SK-N-SH treated with all-trans-retinoic acid at 6 μM for 48 hours (cell line): ENCODE measurements around the gene HSCB.
"Not testable (repeated sequence)": the region's sequence is repeated elsewhere in the genome, so short reads cannot be mapped to it uniquely, and the experiment has no call there.

ENCODE experiments used
- ATAC-seq: fragments of 200-7000 bp; cut with Tn5 transposase; 3 replicates; pipeline ENCODE4 v1.9.1; 2020; ENCODE audit warnings: mild to moderate bottlenecking, moderate library complexity
- ARNTL ChIP-seq: fragments of 450-650 bp; formaldehyde crosslinking; IDR thresholded peaks from 2 replicates; pipeline ENCODE4 v1.5.0; 2020; ENCODE audit warnings: low read depth, mild to moderate bottlenecking, moderate library complexity, borderline replicate concordance
- BACH2 ChIP-seq: fragments of 250-450 bp; sonication (Bioruptor Pico); IDR thresholded peaks from 2 replicates; pipeline ENCODE4 v1.9.0; 2021; ENCODE audit warnings: mild to moderate bottlenecking, borderline replicate concordance
- CSRNP3 ChIP-seq: fragments of 250-450 bp; sonication (Bioruptor Pico); IDR thresholded peaks from 2 replicates; pipeline ENCODE4 v1.5.1; 2021; ENCODE audit warnings: mild to moderate bottlenecking, moderate library complexity
- ESRRG ChIP-seq: fragments of 250-450 bp; sonication (Bioruptor Pico); IDR thresholded peaks from 2 replicates; pipeline ENCODE4 v1.6.1; 2021; ENCODE audit warnings: mild to moderate bottlenecking
- GLIS3 ChIP-seq: fragments of 250-450 bp; sonication (Bioruptor Pico); IDR thresholded peaks from 2 replicates; pipeline ENCODE4 v1.5.0; 2020; ENCODE audit warnings: mild to moderate bottlenecking, moderate library complexity
- ISL1 ChIP-seq: fragments of 250-450 bp; sonication (Bioruptor Pico); IDR thresholded peaks from 2 replicates; pipeline ENCODE4 v2.1.2; 2022; ENCODE audit warnings: mild to moderate bottlenecking, moderate library complexity
- OSR1 ChIP-seq: fragments of 250-450 bp; sonication (Bioruptor Pico); IDR thresholded peaks from 2 replicates; pipeline ENCODE4 v1.8.0; 2022; ENCODE audit warnings: moderate library complexity, mild to moderate bottlenecking, inconsistent platforms
- PPARA ChIP-seq: fragments of 250-450 bp; sonication (Bioruptor Pico); IDR thresholded peaks from 2 replicates; pipeline ENCODE4 v1.5.0; 2020; ENCODE audit warnings: mild to moderate bottlenecking, borderline replicate concordance
- RARB ChIP-seq: fragments of 250-450 bp; sonication (Bioruptor Pico); IDR thresholded peaks from 2 replicates; pipeline ENCODE4 v1.8.0; 2021; ENCODE audit warnings: mild to moderate bottlenecking, moderate library complexity
- SNAI2 ChIP-seq: fragments of 250-450 bp; sonication (Bioruptor Pico); IDR thresholded peaks from 2 replicates; pipeline ENCODE4 v1.5.0; 2020; ENCODE audit warnings: mild to moderate bottlenecking, moderate library complexity
- TCF4 ChIP-seq: fragments of 250-450 bp; sonication (Bioruptor Pico); IDR thresholded peaks from 2 replicates; pipeline ENCODE4 v1.8.0; 2021; ENCODE audit warnings: mild to moderate bottlenecking, moderate library complexity, borderline replicate concordance
- TOX ChIP-seq: fragments of 250-450 bp; sonication (Bioruptor Pico); IDR thresholded peaks from 2 replicates; pipeline ENCODE4 v1.8.0; 2021; ENCODE audit warnings: mild to moderate bottlenecking, moderate library complexity, borderline replicate concordance
- ZC3H10 ChIP-seq: fragments of 250-450 bp; sonication (Bioruptor Pico); IDR thresholded peaks from 2 replicates; pipeline ENCODE4 v1.5.1; 2021; ENCODE audit warnings: mild to moderate bottlenecking, moderate library complexity
- ZFP3 ChIP-seq: fragments of 250-450 bp; sonication (Bioruptor Pico); IDR thresholded peaks from 2 replicates; pipeline ENCODE4 v1.5.0; 2020; ENCODE audit warnings: mild to moderate bottlenecking, moderate library complexity
- ZFP30 ChIP-seq: fragments of 450-650 bp; formaldehyde crosslinking; IDR thresholded peaks from 2 replicates; pipeline ENCODE4 v1.5.0; 2022; ENCODE audit warnings: mild to moderate bottlenecking, moderate library complexity
- ZNF565 ChIP-seq: fragments of 450-650 bp; formaldehyde crosslinking; conservative IDR thresholded peaks from 2 replicates; pipeline ENCODE4 v1.5.0; 2020; ENCODE audit warnings: low read depth, mild to moderate bottlenecking, moderate library complexity
- ZNF70 ChIP-seq: fragments of 450-650 bp; formaldehyde crosslinking; IDR thresholded peaks from 2 replicates; pipeline ENCODE4 v1.5.0; 2020; ENCODE audit warnings: mild to moderate bottlenecking, moderate library complexity
- ZNF8 ChIP-seq: fragments of 450-650 bp; formaldehyde crosslinking; IDR thresholded peaks from 2 replicates; pipeline ENCODE4 v1.5.0; 2020; ENCODE audit warnings: mild to moderate bottlenecking, moderate library complexity
- TF ChIP-seq, protein P1 (sequence below): fragments of 250-450 bp; sonication (Bioruptor Pico); IDR thresholded peaks from 2 replicates; pipeline ENCODE4 v1.8.0; 2021; ENCODE audit warnings: low read depth, mild to moderate bottlenecking, moderate library complexity, borderline replicate concordance
- TF ChIP-seq, protein P2 (sequence below): fragments of 250-450 bp; sonication (Bioruptor Pico); IDR thresholded peaks from 2 replicates; pipeline ENCODE4 v1.5.0; 2020; ENCODE audit warnings: mild to moderate bottlenecking, moderate library complexity
- TF ChIP-seq, protein P3 (sequence below): fragments of 250-450 bp; sonication (Bioruptor Pico); IDR thresholded peaks from 2 replicates; pipeline ENCODE4 v1.8.0; 2020; ENCODE audit warnings: mild to moderate bottlenecking, moderate library complexity, borderline replicate concordance

The HSCB gene

GRCh38 chr22:28742562-28742962 is 723 bp downstream of the HSCB start:
- ATAC-seq, result no peak
- TF ChIP-seq ZC3H10 (CRISPR knock-in tag) (no peak), ZNF70 (CRISPR knock-in tag) (no peak), TCF4 (CRISPR knock-in tag) (no peak), RARB (no peak)

- TF ChIP-seq ZNF565 (CRISPR knock-in tag) (no peak), ESRRG (CRISPR knock-in tag) (no peak), ZC3H10 (CRISPR knock-in tag) (no peak), ZFP30 (no peak), PPARA (CRISPR knock-in tag) (no peak), TOX (CRISPR knock-in tag) (no peak), ZNF70 (CRISPR knock-in tag) (no peak), ISL1 (no peak), ZFP3 (no peak), TCF4 (CRISPR knock-in tag) (no peak), GLIS3 (CRISPR knock-in tag) (no peak)
- TF ChIP-seq, protein P1, sequence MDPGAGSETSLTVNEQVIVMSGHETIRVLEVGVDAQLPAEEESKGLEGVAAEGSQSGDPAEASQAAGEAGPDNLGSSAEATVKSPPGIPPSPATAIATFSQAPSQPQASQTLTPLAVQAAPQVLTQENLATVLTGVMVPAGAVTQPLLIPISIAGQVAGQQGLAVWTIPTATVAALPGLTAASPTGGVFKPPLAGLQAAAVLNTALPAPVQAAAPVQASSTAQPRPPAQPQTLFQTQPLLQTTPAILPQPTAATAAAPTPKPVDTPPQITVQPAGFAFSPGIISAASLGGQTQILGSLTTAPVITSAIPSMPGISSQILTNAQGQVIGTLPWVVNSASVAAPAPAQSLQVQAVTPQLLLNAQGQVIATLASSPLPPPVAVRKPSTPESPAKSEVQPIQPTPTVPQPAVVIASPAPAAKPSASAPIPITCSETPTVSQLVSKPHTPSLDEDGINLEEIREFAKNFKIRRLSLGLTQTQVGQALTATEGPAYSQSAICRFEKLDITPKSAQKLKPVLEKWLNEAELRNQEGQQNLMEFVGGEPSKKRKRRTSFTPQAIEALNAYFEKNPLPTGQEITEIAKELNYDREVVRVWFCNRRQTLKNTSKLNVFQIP (CRISPR knock-in tag), result no peak
- no peak for ATAC-seq
These were observed 2.0 kb downstream of the HSCB start for GRCh38 chr22:28743852-28744251.

GRCh38 chr22:28750471-28750881 is 8.6 kb downstream of the HSCB start:
- TF ChIP-seq ISL1 (peak; percentile 57), OSR1 (CRISPR knock-in tag) (no peak)
- ATAC-seq, result peak; percentile 89

DNA sequence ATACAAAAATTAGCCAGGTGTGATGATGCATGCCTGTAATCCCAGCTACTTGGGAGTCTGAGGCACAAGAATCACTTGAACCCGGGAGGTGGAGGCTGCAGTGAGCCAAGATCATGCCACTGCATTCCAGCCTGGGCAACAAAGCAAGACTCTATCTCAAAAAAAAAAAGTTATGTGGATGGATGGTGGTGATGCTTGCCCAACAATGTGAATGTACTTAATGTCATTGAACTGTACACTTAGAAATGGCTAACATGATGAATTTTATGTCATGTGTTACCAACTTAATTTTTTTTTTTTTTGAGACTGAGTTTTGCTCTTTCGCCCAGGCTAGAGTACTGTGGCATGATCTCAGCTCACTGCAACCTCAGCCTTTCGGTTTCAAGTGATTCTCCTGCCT is 12.7 kb downstream of the HSCB start:
- not testable (repeated sequence) for ATAC-seq

DNA sequence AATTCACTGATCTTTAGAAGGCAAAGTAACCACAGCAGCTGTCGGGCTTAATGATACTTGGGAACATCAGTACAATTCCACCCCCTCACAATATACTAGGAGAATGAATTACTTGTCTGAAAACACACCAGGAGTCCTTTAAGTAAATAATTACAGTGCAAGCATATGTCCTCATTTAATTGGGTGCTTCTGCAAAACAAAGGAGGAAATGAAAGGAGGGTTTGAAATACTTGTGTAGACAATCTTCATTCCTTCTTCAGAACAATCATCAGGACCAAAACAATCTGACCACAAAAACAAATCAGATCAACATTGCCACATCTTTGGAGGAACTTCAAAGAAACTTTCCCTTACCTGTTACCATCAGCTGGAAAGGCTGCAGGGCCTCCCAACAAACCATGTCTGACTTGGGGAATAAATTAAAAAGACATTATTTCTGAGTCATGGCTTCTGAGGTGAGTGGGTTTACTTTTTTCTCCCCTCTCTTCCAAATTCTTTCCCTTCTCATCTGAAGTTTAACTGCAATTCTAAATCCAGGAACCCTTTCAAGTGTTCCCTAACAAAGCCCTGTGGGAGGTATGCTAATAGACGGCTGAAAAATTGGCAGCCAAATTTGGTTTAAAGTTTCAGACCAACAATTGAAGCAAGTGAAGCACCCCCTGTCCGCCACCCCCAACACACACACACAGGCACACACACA is 18.2 kb downstream of the HSCB start:
- TF ChIP-seq GLIS3 (CRISPR knock-in tag) (no peak), BACH2 (CRISPR knock-in tag) (no peak), ZNF8 (no peak), TOX (CRISPR knock-in tag) (no peak), ISL1 (no peak), ZFP30 (no peak), ARNTL (CRISPR knock-in tag) (no peak), ZFP3 (no peak), TCF4 (CRISPR knock-in tag) (no peak), CSRNP3 (CRISPR knock-in tag) (no peak), SNAI2 (CRISPR knock-in tag) (no peak), ZNF565 (CRISPR knock-in tag) (no peak), ZNF70 (CRISPR knock-in tag) (no peak), ZC3H10 (CRISPR knock-in tag) (no peak), RARB (no peak), ESRRG (CRISPR knock-in tag) (no peak)
- TF ChIP-seq, protein P2, sequence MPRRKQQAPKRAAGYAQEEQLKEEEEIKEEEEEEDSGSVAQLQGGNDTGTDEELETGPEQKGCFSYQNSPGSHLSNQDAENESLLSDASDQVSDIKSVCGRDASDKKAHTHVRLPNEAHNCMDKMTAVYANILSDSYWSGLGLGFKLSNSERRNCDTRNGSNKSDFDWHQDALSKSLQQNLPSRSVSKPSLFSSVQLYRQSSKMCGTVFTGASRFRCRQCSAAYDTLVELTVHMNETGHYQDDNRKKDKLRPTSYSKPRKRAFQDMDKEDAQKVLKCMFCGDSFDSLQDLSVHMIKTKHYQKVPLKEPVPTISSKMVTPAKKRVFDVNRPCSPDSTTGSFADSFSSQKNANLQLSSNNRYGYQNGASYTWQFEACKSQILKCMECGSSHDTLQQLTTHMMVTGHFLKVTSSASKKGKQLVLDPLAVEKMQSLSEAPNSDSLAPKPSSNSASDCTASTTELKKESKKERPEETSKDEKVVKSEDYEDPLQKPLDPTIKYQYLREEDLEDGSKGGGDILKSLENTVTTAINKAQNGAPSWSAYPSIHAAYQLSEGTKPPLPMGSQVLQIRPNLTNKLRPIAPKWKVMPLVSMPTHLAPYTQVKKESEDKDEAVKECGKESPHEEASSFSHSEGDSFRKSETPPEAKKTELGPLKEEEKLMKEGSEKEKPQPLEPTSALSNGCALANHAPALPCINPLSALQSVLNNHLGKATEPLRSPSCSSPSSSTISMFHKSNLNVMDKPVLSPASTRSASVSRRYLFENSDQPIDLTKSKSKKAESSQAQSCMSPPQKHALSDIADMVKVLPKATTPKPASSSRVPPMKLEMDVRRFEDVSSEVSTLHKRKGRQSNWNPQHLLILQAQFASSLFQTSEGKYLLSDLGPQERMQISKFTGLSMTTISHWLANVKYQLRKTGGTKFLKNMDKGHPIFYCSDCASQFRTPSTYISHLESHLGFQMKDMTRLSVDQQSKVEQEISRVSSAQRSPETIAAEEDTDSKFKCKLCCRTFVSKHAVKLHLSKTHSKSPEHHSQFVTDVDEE (CRISPR knock-in tag), result no peak
- TF ChIP-seq, protein P3, sequence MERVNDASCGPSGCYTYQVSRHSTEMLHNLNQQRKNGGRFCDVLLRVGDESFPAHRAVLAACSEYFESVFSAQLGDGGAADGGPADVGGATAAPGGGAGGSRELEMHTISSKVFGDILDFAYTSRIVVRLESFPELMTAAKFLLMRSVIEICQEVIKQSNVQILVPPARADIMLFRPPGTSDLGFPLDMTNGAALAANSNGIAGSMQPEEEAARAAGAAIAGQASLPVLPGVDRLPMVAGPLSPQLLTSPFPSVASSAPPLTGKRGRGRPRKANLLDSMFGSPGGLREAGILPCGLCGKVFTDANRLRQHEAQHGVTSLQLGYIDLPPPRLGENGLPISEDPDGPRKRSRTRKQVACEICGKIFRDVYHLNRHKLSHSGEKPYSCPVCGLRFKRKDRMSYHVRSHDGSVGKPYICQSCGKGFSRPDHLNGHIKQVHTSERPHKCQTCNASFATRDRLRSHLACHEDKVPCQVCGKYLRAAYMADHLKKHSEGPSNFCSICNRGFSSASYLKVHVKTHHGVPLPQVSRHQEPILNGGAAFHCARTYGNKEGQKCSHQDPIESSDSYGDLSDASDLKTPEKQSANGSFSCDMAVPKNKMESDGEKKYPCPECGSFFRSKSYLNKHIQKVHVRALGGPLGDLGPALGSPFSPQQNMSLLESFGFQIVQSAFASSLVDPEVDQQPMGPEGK (CRISPR knock-in tag), result no peak
- TF ChIP-seq, protein P1 (CRISPR knock-in tag), result no peak
- TF ChIP-seq, all 23 proteins: peak for 0
- ATAC-seq, result no peak
